ENCODE measurements around the gene MGAT3.

MGAT3 gene

GRCh38 chr22:39450258-39450955 is 6.4 kb upstream of the MGAT3 start:
- no peak for DNase-seq (ENCODE audit: low read depth)

GRCh38 chr22:39452740-39453040 is 4.1 kb upstream of the MGAT3 start:
- DNase-seq (ENCODE audit: low read depth): no peak

- no peak for DNase-seq (ENCODE audit: low read depth)
These were observed 2.9 kb upstream of the MGAT3 start for GRCh38 chr22:39453765-39454378.

- no peak for DNase-seq (ENCODE audit: low read depth)
These were observed 2.4 kb upstream of the MGAT3 start for GRCh38 chr22:39454385-39454871.

GRCh38 chr22:39457198-39457555 is 365 bp downstream of the MGAT3 start:
- no peak for DNase-seq (ENCODE audit: low read depth)

- no peak for DNase-seq (ENCODE audit: low read depth)
These were observed 988 bp downstream of the MGAT3 start for GRCh38 chr22:39457556-39458443.

GRCh38 chr22:39458444-39459083 is 1.8 kb downstream of the MGAT3 start:
- DNase-seq (ENCODE audit: low read depth): no peak

GRCh38 chr22:39459681-39460080 is 2.9 kb downstream of the MGAT3 start:
- no peak for DNase-seq (ENCODE audit: low read depth)

GRCh38 chr22:39462443-39463221 is 5.8 kb downstream of the MGAT3 start:
- no peak for DNase-seq (ENCODE audit: low read depth)

GRCh38 chr22:39463277-39463676 is 6.5 kb downstream of the MGAT3 start:
- no peak for DNase-seq (ENCODE audit: low read depth)

- DNase-seq (ENCODE audit: low read depth): no peak
These were observed 7.1 kb downstream of the MGAT3 start for GRCh38 chr22:39463931-39464390.

- no peak for DNase-seq (ENCODE audit: low read depth)
These were observed 9.6 kb downstream of the MGAT3 start for GRCh38 chr22:39466228-39467006.

GRCh38 chr22:39467390-39467895 is 10.6 kb downstream of the MGAT3 start:
- no peak for DNase-seq (ENCODE audit: low read depth)

- no peak for DNase-seq (ENCODE audit: low read depth)
These were observed 11.9 kb downstream of the MGAT3 start for GRCh38 chr22:39468487-39469325.

- no peak for DNase-seq (ENCODE audit: low read depth)
These were observed 12.5 kb downstream of the MGAT3 start for GRCh38 chr22:39469326-39469680.

- DNase-seq (ENCODE audit: low read depth): no peak
These were observed 13.1 kb downstream of the MGAT3 start for GRCh38 chr22:39469681-39470450.

- no peak for DNase-seq (ENCODE audit: low read depth)
These were observed 13.9 kb downstream of the MGAT3 start for GRCh38 chr22:39470451-39471291.
